GM21367 (cell line): Measurements from ENCODE around the gene ICAM4.
"Not testable (repeated sequence)": the region's sequence is repeated elsewhere in the genome, so short reads cannot be mapped to it uniquely, and the experiment has no call there.

Experiments
- ATAC-seq: cut with Tn5 transposase; IDR thresholded peaks from one replicate; pipeline ENCODE4 v1.9.1; 2021; ENCODE audit not compliant: unreplicated experiment

The ICAM4 gene

DNA sequence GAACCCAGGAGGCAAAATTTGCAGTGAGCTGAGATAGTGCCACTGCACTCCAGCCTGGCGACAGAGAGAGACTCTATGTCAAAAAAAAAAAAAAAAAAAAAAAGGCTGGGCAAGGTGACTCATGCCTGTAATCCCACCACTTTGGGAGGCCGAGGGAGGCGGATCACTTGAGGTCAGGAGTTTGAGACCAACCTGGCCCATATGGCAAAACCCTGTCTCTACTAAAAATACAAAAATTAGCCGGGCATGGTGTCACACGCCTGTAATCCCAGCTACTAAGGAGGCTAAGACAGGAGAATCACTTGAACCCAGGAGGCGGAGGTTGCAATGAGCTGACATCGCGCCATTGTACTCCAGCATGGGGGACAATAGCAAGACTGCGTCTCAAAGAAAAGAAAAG, 50.0 kb downstream of the ICAM4 start:
- not testable (repeated sequence) for ATAC-seq
